ENCODE results near the gene ACSF2.

GRCh38 chr17:50386510-50386909 lies 39.5 kb upstream of the ACSF2 start:
- TF ChIP-seq POLR2A (IDR thresholded peaks at IDR 0.05; ENCODE audit: low read length) (no peak), GATA1 (IDR thresholded peaks at IDR 0.05; ENCODE audit: low read depth, low read length) (no peak)

Measured in erythroblast (primary cell).